DND-41 (cell line): ENCODE results near the gene TFF3.

Experiments used
- ATAC-seq: fragments of 200-7000 bp; cut with Tn5 transposase; 3 replicates; pipeline ENCODE4 v1.9.1; 2021; ENCODE audit warnings: low read depth; ENCODE audit not compliant: insufficient read depth
- DNase-seq: peaks from one replicate; pipeline ENCODE4 v3.0.0-alpha.2; 2020
- H2AFZ ChIP-seq: 2 replicates; pipeline ENCODE4 v1.6.0; 2012; ENCODE audit warnings: low read depth, low read length
- H3K27ac ChIP-seq: 2 replicates; pipeline ENCODE4 v1.5.1; 2012; ENCODE audit warnings: low read length, inconsistent platforms
- H3K27me3 ChIP-seq: fragments of 200-600 bp; sonication (generic); 2 replicates; pipeline ENCODE4 v1.6.0; 2012; ENCODE audit warnings: low read length, mild to moderate bottlenecking, inconsistent platforms; ENCODE audit not compliant: insufficient read depth, poor library complexity
- H3K36me3 ChIP-seq: 2 replicates; pipeline ENCODE4 v1.5.1; 2012; ENCODE audit warnings: low read length, inconsistent platforms; ENCODE audit not compliant: insufficient read depth
- H3K4me1 ChIP-seq: 2 replicates; pipeline ENCODE4 v1.5.1; 2012; ENCODE audit warnings: mild to moderate bottlenecking, low read length; ENCODE audit not compliant: insufficient read depth
- H3K4me2 ChIP-seq: 2 replicates; pipeline ENCODE4 v1.6.0; 2012; ENCODE audit warnings: mild to moderate bottlenecking, moderate library complexity, low read length, inconsistent platforms; ENCODE audit not compliant: insufficient read depth
- H3K4me3 ChIP-seq, 2 experiments: fragments of 200-600 bp in 1 of 2; shearing (Covaris generic) in 1 of 2; 2 replicates each; pipeline ENCODE4 v1.5.1; 2012 to 2016; ENCODE audit warnings: inconsistent platforms in 2 of 2, low read length in 2 of 2, mild to moderate bottlenecking in 2 of 2, low read depth in 1 of 2, moderate library complexity in 1 of 2
- H3K79me2 ChIP-seq: 2 replicates; pipeline ENCODE4 v1.6.0; 2012; ENCODE audit warnings: low read length, inconsistent platforms; ENCODE audit not compliant: insufficient read depth
- H3K9ac ChIP-seq: 2 replicates; pipeline ENCODE4 v1.6.0; 2012; ENCODE audit warnings: low read depth, mild to moderate bottlenecking, inconsistent platforms, low read length, moderate library complexity
- H3K9me3 ChIP-seq: 2 replicates; pipeline ENCODE4 v1.5.1; 2012; ENCODE audit warnings: low read length, moderate library complexity, mild to moderate bottlenecking, inconsistent platforms; ENCODE audit not compliant: insufficient read depth, severe bottlenecking
- H4K20me1 ChIP-seq: 2 replicates; pipeline ENCODE4 v1.6.0; 2012; ENCODE audit warnings: low read length; ENCODE audit not compliant: insufficient read depth
- EZH2 ChIP-seq: IDR thresholded peaks from 3 replicates; pipeline ENCODE4 v1.6.1; 2012; ENCODE audit warnings: borderline replicate concordance, low read depth, mild to moderate bottlenecking, moderate library complexity, low read length, inconsistent platforms; ENCODE audit not compliant: severe bottlenecking
- TF ChIP-seq, protein P1 (sequence below): IDR thresholded peaks from 2 replicates; pipeline ENCODE4 v1.5.1; 2012; ENCODE audit warnings: borderline replicate concordance, low read length, moderate library complexity, mild to moderate bottlenecking; ENCODE audit not compliant: poor library complexity, severe bottlenecking; ENCODE audit errors: extremely low read depth

The TFF3 gene

GRCh38 chr21:42296501-42296900 lies 18.7 kb downstream of the TFF3 start:
- Histone ChIP-seq H3K36me3 (peaks cover 52% of the 10 kb centered on the region), H2AFZ (no peak overlapping the region), H3K9ac (no peak overlapping the region), H3K27ac (no peak overlapping the region), H3K79me2 (no peaks in the 10 kb centered on the region), H3K4me1 (no peaks in the 10 kb centered on the region), H4K20me1 (no peaks in the 10 kb centered on the region; the same call in 1 of the 2 replicates), H3K9me3 (no peaks in the 10 kb centered on the region), H3K4me2 (no peak overlapping the region), H3K4me3 (no peak overlapping the region), H3K27me3 (no peaks in the 10 kb centered on the region)
- TF ChIP-seq, protein P1, sequence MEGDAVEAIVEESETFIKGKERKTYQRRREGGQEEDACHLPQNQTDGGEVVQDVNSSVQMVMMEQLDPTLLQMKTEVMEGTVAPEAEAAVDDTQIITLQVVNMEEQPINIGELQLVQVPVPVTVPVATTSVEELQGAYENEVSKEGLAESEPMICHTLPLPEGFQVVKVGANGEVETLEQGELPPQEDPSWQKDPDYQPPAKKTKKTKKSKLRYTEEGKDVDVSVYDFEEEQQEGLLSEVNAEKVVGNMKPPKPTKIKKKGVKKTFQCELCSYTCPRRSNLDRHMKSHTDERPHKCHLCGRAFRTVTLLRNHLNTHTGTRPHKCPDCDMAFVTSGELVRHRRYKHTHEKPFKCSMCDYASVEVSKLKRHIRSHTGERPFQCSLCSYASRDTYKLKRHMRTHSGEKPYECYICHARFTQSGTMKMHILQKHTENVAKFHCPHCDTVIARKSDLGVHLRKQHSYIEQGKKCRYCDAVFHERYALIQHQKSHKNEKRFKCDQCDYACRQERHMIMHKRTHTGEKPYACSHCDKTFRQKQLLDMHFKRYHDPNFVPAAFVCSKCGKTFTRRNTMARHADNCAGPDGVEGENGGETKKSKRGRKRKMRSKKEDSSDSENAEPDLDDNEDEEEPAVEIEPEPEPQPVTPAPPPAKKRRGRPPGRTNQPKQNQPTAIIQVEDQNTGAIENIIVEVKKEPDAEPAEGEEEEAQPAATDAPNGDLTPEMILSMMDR = no peak
- TF ChIP-seq EZH2 = no peak
- ATAC-seq = no peak
- DNase-seq = no peak

- H3K27me3 ChIP-seq = no peaks in the 10 kb centered on the region
- H4K20me1 ChIP-seq = no peaks in the 10 kb centered on the region; the same call in 1 of the 2 replicates
- DNase-seq = no peak
- H3K4me2 ChIP-seq = no peak overlapping the region
- no peaks in the 10 kb centered on the region for H3K4me1 ChIP-seq
- peaks cover 57% of the 10 kb centered on the region for H3K36me3 ChIP-seq
- no peak overlapping the region for H3K9ac ChIP-seq
- no peak for TF ChIP-seq EZH2
- TF ChIP-seq, protein P1 = no peak
- H3K4me3 ChIP-seq = no peak overlapping the region
- no peak overlapping the region for H2AFZ ChIP-seq
- H3K27ac ChIP-seq = no peak overlapping the region
- no peak for ATAC-seq
- H3K79me2 ChIP-seq = no peaks in the 10 kb centered on the region
- no peaks in the 10 kb centered on the region for H3K9me3 ChIP-seq
Observed at GRCh38 chr21:42295845-42296244, 19.4 kb downstream of the TFF3 start.

- no peak overlapping the region for H3K27ac ChIP-seq
- H3K4me3 ChIP-seq = no peak overlapping the region
- no peak overlapping the region for H3K4me2 ChIP-seq
- H3K4me1 ChIP-seq = no peaks in the 10 kb centered on the region
- H3K27me3 ChIP-seq = no peaks in the 10 kb centered on the region
- no peak for TF ChIP-seq EZH2
- TF ChIP-seq, protein P1 = no peak
- peaks cover 62% of the 10 kb centered on the region for H3K36me3 ChIP-seq
- no peaks in the 10 kb centered on the region; the same call in 1 of the 2 replicates for H4K20me1 ChIP-seq
- ATAC-seq (no peak), DNase-seq (no peak)
- H2AFZ ChIP-seq = no peak overlapping the region
- no peak overlapping the region for H3K9ac ChIP-seq
- no peaks in the 10 kb centered on the region for H3K79me2 ChIP-seq
- no peaks in the 10 kb centered on the region for H3K9me3 ChIP-seq
Observed at GRCh38 chr21:42294273-42294880, 20.8 kb downstream of the TFF3 start.
